Subcutaneous adipose tissue (tissue), 4 donors: ENCODE results near the gene EIF4G3. TPM values are rescaled to one million over a fixed set of nuclear protein-coding genes. Genes with fewer than 3 reads are reported as not detected.

Experiments
- total RNA-seq, 4 donors: library from RNA; depleted of rRNA; stranded (reverse); fragments of >200 nt; gene quantifications; one replicate each; pipeline ENCODE4 v1.1.0, GENCODE V29; 2016
- TF ChIP-seq, protein P1 (sequence below): fragments of 450-650 bp; IDR thresholded peaks from one replicate; pipeline ENCODE4 v1.5.1; 2016; ENCODE audit warnings: low read depth, mild to moderate bottlenecking, control low read depth, antibody characterized with exemption, moderate library complexity

The EIF4G3 gene
- total RNA-seq, 4 donors from 2014 or later: 41.0 to 60.2 (median 51.7) TPM

- TF ChIP-seq, protein P1, sequence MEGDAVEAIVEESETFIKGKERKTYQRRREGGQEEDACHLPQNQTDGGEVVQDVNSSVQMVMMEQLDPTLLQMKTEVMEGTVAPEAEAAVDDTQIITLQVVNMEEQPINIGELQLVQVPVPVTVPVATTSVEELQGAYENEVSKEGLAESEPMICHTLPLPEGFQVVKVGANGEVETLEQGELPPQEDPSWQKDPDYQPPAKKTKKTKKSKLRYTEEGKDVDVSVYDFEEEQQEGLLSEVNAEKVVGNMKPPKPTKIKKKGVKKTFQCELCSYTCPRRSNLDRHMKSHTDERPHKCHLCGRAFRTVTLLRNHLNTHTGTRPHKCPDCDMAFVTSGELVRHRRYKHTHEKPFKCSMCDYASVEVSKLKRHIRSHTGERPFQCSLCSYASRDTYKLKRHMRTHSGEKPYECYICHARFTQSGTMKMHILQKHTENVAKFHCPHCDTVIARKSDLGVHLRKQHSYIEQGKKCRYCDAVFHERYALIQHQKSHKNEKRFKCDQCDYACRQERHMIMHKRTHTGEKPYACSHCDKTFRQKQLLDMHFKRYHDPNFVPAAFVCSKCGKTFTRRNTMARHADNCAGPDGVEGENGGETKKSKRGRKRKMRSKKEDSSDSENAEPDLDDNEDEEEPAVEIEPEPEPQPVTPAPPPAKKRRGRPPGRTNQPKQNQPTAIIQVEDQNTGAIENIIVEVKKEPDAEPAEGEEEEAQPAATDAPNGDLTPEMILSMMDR: no peak
Measured at GRCh38 chr1:20899154-20899972, 277.3 kb downstream of the EIF4G3 start.

DNA sequence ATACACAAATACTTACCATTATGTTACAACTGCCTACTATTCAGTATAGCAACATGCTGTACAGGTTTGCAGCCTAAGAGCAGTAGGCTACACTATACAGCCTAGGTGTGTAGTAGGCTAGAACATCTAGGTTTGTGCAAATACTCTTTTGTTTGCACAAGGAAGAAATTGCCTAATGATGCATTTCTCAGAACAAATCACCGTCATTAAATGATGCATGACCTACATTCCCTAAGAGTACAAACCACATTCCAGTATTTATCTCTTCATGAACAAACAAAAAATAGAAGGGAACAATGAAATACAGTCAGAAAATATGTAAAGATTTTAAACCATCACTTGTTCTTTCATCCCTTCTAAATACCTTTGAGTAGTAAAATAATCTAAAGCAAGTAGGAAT, 279.9 kb downstream of the EIF4G3 start:
- TF ChIP-seq, protein P1: no peak

DNA sequence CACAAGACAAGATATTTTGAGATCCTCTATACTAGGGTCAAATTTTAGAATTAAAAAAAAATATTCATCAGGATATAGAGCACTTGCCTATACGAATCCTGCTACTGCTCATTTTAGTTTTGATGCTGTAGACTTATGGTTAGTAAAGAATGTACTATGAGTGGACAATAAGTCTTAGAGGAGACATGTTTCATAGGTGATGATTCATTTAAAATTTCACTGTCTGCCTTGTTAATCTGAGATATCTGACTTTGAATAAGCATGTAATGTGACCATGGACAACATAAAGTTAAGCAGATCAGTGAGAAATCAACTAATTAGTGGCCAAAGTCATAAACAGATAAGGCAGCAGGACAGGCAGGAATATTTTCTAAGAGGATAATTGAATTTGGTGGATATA, 282.8 kb downstream of the EIF4G3 start:
- TF ChIP-seq, protein P1: no peak

DNA sequence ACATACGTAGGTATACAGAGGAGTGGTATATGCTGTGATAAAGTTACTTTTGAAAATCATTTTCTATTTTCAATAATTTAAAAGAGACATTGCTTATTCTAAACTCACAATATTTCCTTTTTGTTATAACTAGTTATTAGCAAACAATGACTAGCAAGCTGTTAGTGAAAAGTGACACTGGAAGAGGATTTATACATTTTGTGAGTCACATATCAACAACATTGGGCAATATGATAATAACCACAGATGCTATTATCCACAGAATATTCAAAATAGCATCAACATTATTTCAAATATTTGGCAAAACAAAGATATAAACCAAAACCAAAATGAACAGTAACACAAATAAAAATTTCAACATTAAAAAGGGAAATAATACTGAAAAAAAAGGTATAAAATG, 285.6 kb downstream of the EIF4G3 start:
- TF ChIP-seq, protein P1: no peak

DNA sequence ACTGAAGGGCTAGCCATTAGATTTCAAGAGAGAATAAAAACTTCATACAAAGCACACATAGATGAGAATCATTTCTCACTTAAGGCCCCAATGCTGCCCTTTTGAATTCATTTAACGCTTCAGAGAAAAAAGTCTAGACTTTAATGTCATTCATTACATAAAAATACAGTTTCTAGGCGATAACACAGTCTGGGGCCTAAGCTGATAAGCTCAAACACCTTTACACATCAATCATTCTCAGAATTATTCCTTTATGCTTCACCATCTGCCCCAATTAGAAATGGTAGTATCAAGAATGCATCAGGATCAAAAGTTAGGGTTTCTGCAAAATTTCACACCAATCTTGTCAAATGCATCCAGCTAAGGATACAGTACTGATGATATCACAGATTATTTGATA, 289.5 kb downstream of the EIF4G3 start:
- TF ChIP-seq, protein P1: no peak

- TF ChIP-seq, protein P1: no peak
Measured at GRCh38 chr1:20885121-20885520, 291.6 kb downstream of the EIF4G3 start.

GRCh38 chr1:20884513-20884912, 292.2 kb downstream of the EIF4G3 start:
- TF ChIP-seq, protein P1: no peak
